Bronchial epithelial cell (primary cell): ENCODE measurements around the gene CD96. TPM values are rescaled to one million over a fixed set of nuclear protein-coding genes. Genes with fewer than 3 reads are reported as not detected.
A peak's percentile ranks its signal among the peaks of the same experiment; 100 is the strongest.

Experiments
- DNase-seq: peaks from one replicate; pipeline ENCODE4 v3.0.0-alpha.2; 2010; ENCODE audit warnings: low read depth
- FAIRE-seq: peaks from 2 replicates; lab custom pipeline; 2011; peaks lifted over from hg19 to GRCh38; lab: Jason Lieb, UNC
- H3K27me3 ChIP-seq: 2 replicates; pipeline ENCODE4 v1.5.1; 2011; ENCODE audit warnings: low read length; ENCODE audit not compliant: control insufficient read depth, insufficient read depth
- H3K36me3 ChIP-seq: 2 replicates; pipeline ENCODE4 v1.5.1; 2011; ENCODE audit warnings: low read length; ENCODE audit not compliant: control insufficient read depth, insufficient read depth
- H3K4me3 ChIP-seq: 2 replicates; pipeline ENCODE4 v1.5.1; 2011; ENCODE audit warnings: mild to moderate bottlenecking, low read depth, low read length, control low read depth
- CTCF ChIP-seq: IDR thresholded peaks from 2 replicates; pipeline ENCODE4 v1.5.1; 2011; ENCODE audit warnings: mild to moderate bottlenecking, moderate library complexity, low read length, control low read depth, inconsistent platforms; ENCODE audit not compliant: insufficient read depth, severe bottlenecking
- total RNA-seq: library from RNA; depleted of rRNA; stranded (reverse); fragments of >200 nt; gene quantifications from 2 replicates; pipeline ENCODE4 v1.2.1, GENCODE V29; 2014

The CD96 gene
- total RNA-seq, 1 donor from 2014 or later = not detected

GRCh38 chr3:111566844-111567243, 24.8 kb downstream of the CD96 start:
- Histone ChIP-seq H3K27me3 (no peaks in the 10 kb centered on the region), H3K36me3 (no peaks in the 10 kb centered on the region), H3K4me3 (no peak overlapping the region)
- FAIRE-seq (no peak), DNase-seq (no peak)
- no peak for TF ChIP-seq CTCF

GRCh38 chr3:111568355-111568754, 26.4 kb downstream of the CD96 start:
- no peak overlapping the region for H3K4me3 ChIP-seq
- no peaks in the 10 kb centered on the region for H3K27me3 ChIP-seq
- FAIRE-seq (no peak), DNase-seq (no peak)
- TF ChIP-seq CTCF = no peak
- H3K36me3 ChIP-seq = no peaks in the 10 kb centered on the region

- H3K27me3 ChIP-seq = no peaks in the 10 kb centered on the region
- FAIRE-seq = no peak
- DNase-seq = no peak
- no peaks in the 10 kb centered on the region for H3K36me3 ChIP-seq
- no peak for TF ChIP-seq CTCF
- no peak overlapping the region for H3K4me3 ChIP-seq
Measured at GRCh38 chr3:111568911-111569310, 26.9 kb downstream of the CD96 start.

- no peaks in the 10 kb centered on the region for H3K36me3 ChIP-seq
- no peak for TF ChIP-seq CTCF
- no peaks in the 10 kb centered on the region for H3K27me3 ChIP-seq
- H3K4me3 ChIP-seq = no peak overlapping the region
- FAIRE-seq (peak; percentile 95), DNase-seq (no peak)
Measured at GRCh38 chr3:111570404-111571030, 28.5 kb downstream of the CD96 start.

- Histone ChIP-seq H3K4me3 (no peak overlapping the region), H3K36me3 (no peaks in the 10 kb centered on the region), H3K27me3 (no peaks in the 10 kb centered on the region)
- FAIRE-seq (no peak), DNase-seq (no peak)
- no peak for TF ChIP-seq CTCF
Measured at GRCh38 chr3:111571282-111571681, 29.3 kb downstream of the CD96 start.

GRCh38 chr3:111571907-111572460, 30.0 kb downstream of the CD96 start:
- FAIRE-seq = no peak
- H3K36me3 ChIP-seq = no peaks in the 10 kb centered on the region
- TF ChIP-seq CTCF = no peak
- H3K27me3 ChIP-seq = no peaks in the 10 kb centered on the region
- no peak overlapping the region for H3K4me3 ChIP-seq
- no peak for DNase-seq
